IPS DF 6.9 (cell line): ENCODE measurements around the gene SLC44A3.
"Not testable (repeated sequence)": the region's sequence is repeated elsewhere in the genome, so short reads cannot be mapped to it uniquely, and the experiment has no call there.

Source experiments
- DNase-seq: peaks from one replicate; pipeline ENCODE4 v3.0.0-alpha.2; 2013; ENCODE audit warnings: low read depth, low spot score
- H3K27ac ChIP-seq: one replicate; pipeline ENCODE4 v1.5.1; 2013; ENCODE audit warnings: low read length, control low read depth
- H3K27me3 ChIP-seq: 2 replicates; pipeline ENCODE4 v1.6.1; 2013; ENCODE audit warnings: mild to moderate bottlenecking, low read length; ENCODE audit not compliant: control insufficient read depth, insufficient read depth
- H3K36me3 ChIP-seq: 2 replicates; pipeline ENCODE4 v1.6.1; 2013; ENCODE audit warnings: low read length; ENCODE audit not compliant: control insufficient read depth, insufficient read depth
- H3K4me1 ChIP-seq: 2 replicates; pipeline ENCODE4 v1.6.1; 2013; ENCODE audit warnings: low read length; ENCODE audit not compliant: control insufficient read depth, insufficient read depth
- H3K4me3 ChIP-seq: 2 replicates; pipeline ENCODE4 v1.5.1; 2013; ENCODE audit warnings: mild to moderate bottlenecking, low read length
- H3K9me3 ChIP-seq: 2 replicates; pipeline ENCODE4 v1.6.1; 2013; ENCODE audit warnings: low read length, inconsistent platforms; ENCODE audit not compliant: control insufficient read depth, insufficient read depth
- WGBS: extraction: QIAGEN DNeasy Blood & Tissue Kit; methylation state at CpG from one replicate; pipeline ENCODE4 v1.1.7; 2013; ENCODE audit warnings: mixed read lengths, missing lambda C conversion rate; ENCODE audit not compliant: insufficient read length, insufficient coverage; 5-methylcytosine and 5-hydroxymethylcytosine counted together

The SLC44A3 gene

GRCh38 chr1:94929351-94930217, 109.4 kb downstream of the SLC44A3 start:
- no peak overlapping the region for H3K27ac ChIP-seq
- no peak for DNase-seq
- H3K36me3 ChIP-seq, result no peaks in the 10 kb centered on the region
- H3K4me3 ChIP-seq, result no peak overlapping the region
- H3K9me3 ChIP-seq, result no peaks in the 10 kb centered on the region
- H3K4me1 ChIP-seq, result peaks cover 5% of the 10 kb centered on the region; the same call in 1 of the 2 replicates
- H3K27me3 ChIP-seq, result no peaks in the 10 kb centered on the region
- WGBS, result no CpG with 5 or more reads among the region's 11 CpGs

- H3K27me3 ChIP-seq, result no peaks in the 10 kb centered on the region
- no CpG with 5 or more reads among the region's 7 CpGs for WGBS
- no peaks in the 10 kb centered on the region for H3K36me3 ChIP-seq
- no peak overlapping the region for H3K27ac ChIP-seq
- DNase-seq, result no peak
- H3K4me3 ChIP-seq, result no peak overlapping the region
- H3K4me1 ChIP-seq, result peaks cover 5% of the 10 kb centered on the region; the same call in 1 of the 2 replicates
- H3K9me3 ChIP-seq, result no peaks in the 10 kb centered on the region
Observed at GRCh38 chr1:94931254-94931841, 111.2 kb downstream of the SLC44A3 start.

GRCh38 chr1:94934551-94934950, 114.4 kb downstream of the SLC44A3 start:
- Histone ChIP-seq H3K27me3 (no peaks in the 10 kb centered on the region), H3K9me3 (no peaks in the 10 kb centered on the region), H3K4me3 (no peak overlapping the region), H3K27ac (no peak overlapping the region), H3K36me3 (no peaks in the 10 kb centered on the region), H3K4me1 (no peaks in the 10 kb centered on the region)
- no CpG with 5 or more reads among the region's 2 CpGs for WGBS
- no peak for DNase-seq

- H3K27me3 ChIP-seq, result no peaks in the 10 kb centered on the region
- no peak overlapping the region for H3K4me3 ChIP-seq
- no peak overlapping the region for H3K27ac ChIP-seq
- no peaks in the 10 kb centered on the region for H3K4me1 ChIP-seq
- no peak for DNase-seq
- WGBS, result no CpG with 5 or more reads among the region's 1 CpG
- no peaks in the 10 kb centered on the region for H3K9me3 ChIP-seq
- no peaks in the 10 kb centered on the region for H3K36me3 ChIP-seq
Observed at GRCh38 chr1:94935034-94935433, 114.9 kb downstream of the SLC44A3 start.

GRCh38 chr1:94935476-94935875, 115.3 kb downstream of the SLC44A3 start:
- Histone ChIP-seq H3K4me3 (no peak overlapping the region), H3K4me1 (no peaks in the 10 kb centered on the region), H3K27ac (no peak overlapping the region), H3K9me3 (no peaks in the 10 kb centered on the region), H3K27me3 (no peaks in the 10 kb centered on the region), H3K36me3 (no peaks in the 10 kb centered on the region)
- DNase-seq, result no peak
- WGBS, result no CpG with 5 or more reads among the region's 1 CpG

GRCh38 chr1:94936861-94937620, 116.9 kb downstream of the SLC44A3 start:
- H3K9me3 ChIP-seq, result no peaks in the 10 kb centered on the region
- no CpG with 5 or more reads among the region's 5 CpGs for WGBS
- no peak overlapping the region for H3K4me3 ChIP-seq
- no peaks in the 10 kb centered on the region for H3K4me1 ChIP-seq
- H3K27ac ChIP-seq, result no peak overlapping the region
- H3K36me3 ChIP-seq, result no peaks in the 10 kb centered on the region
- no peaks in the 10 kb centered on the region for H3K27me3 ChIP-seq
- DNase-seq, result no peak

- Histone ChIP-seq H3K9me3 (no peaks in the 10 kb centered on the region), H3K27me3 (no peaks in the 10 kb centered on the region), H3K36me3 (no peaks in the 10 kb centered on the region), H3K4me3 (no peak overlapping the region), H3K27ac (no peak overlapping the region), H3K4me1 (no peaks in the 10 kb centered on the region)
- WGBS, result no CpG with 5 or more reads among the region's 1 CpG
- DNase-seq, result no peak
Observed at GRCh38 chr1:94937820-94938219, 117.7 kb downstream of the SLC44A3 start.

GRCh38 chr1:94940738-94941137, 120.6 kb downstream of the SLC44A3 start:
- Histone ChIP-seq H3K4me1 (no peaks in the 10 kb centered on the region), H3K4me3 (no peak overlapping the region), H3K9me3 (no peaks in the 10 kb centered on the region), H3K36me3 (no peaks in the 10 kb centered on the region), H3K27ac (no peak overlapping the region), H3K27me3 (no peaks in the 10 kb centered on the region)
- no peak for DNase-seq
- no CpG with 5 or more reads among the region's 3 CpGs for WGBS

- WGBS, result no CpG with 5 or more reads among the region's 1 CpG
- H3K36me3 ChIP-seq, H3K27me3 ChIP-seq, DNase-seq, H3K9me3 ChIP-seq, H3K27ac ChIP-seq, H3K4me1 ChIP-seq, H3K4me3 ChIP-seq: not testable (repeated sequence)
Observed at GRCh38 chr1:94941480-94941879, 121.3 kb downstream of the SLC44A3 start.
